KOPT-K1 (cell line): ENCODE results near the gene ANO6.

Source experiments
- H3K27ac ChIP-seq: fragments of 200-600 bp; sonication (generic); 2 replicates; pipeline ENCODE4 v1.5.1; 2016; ENCODE audit warnings: antibody characterized with exemption, mild to moderate bottlenecking, low read depth, low read length; ENCODE audit not compliant: poor library complexity, severe bottlenecking
- H3K36me3 ChIP-seq: fragments of 200-600 bp; sonication (generic); 2 replicates; pipeline ENCODE4 v1.5.1; 2017; ENCODE audit warnings: antibody characterized with exemption, mild to moderate bottlenecking, low read length, moderate library complexity; ENCODE audit not compliant: insufficient read depth
- H3K9me3 ChIP-seq: fragments of 200-600 bp; sonication (generic); 2 replicates; pipeline ENCODE4 v1.5.1; 2017; ENCODE audit warnings: antibody characterized with exemption, low read length, mild to moderate bottlenecking; ENCODE audit not compliant: insufficient read depth, poor library complexity, severe bottlenecking

ANO6 gene

DNA sequence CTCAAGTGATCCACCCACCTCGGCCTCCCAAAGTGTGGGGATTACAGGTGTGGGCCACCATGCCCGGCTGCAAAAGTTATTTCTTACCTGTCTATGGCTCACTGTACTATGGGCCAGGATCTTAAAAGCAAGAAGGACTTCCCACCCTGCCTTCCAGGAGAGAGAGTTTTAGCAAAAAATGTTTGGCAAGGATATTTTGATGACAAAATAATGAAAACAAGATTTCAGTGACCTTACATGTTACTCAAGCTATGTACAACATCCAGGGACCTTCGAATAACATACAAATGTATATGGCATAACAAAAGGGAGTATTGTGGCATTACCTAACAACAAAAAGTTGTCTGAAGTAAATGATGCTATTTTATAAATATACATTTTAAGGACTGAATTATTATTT, 55.1 kb downstream of the ANO6 start:
- no peak overlapping the region for H3K27ac ChIP-seq

DNA sequence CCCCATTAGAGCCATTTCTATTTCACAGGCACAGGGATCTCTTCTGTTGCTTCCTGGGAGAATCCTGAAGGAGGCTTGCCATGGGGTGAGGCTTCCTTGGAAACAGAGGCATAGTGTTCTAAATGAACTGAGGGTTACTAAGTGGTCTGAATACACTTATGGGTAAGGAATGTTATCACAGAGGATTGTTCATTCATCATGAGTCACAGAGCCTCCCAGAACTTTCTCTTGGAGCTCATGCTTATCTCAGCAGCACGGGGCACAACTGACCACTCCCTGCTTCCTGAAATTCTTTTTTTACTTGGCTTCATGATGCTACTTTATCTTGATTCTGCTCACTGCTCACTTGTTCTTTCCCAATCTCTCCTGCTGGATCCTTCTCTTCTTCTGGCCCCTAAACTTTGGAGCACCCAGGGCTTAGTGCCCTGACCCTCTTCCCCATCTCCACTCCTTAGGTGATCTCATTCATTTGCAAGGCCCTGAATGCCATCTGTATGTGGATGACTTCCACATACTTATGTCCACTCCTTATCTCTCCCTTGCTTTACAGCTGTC, 57.9 kb downstream of the ANO6 start:
- Histone ChIP-seq H3K9me3 (no peaks in the 10 kb centered on the region), H3K27ac (no peak overlapping the region), H3K36me3 (0 out of 2 replicates have a peak, but pooled peaks cover 5% of the 10 kb centered on the region)

More for the DNA sequence above, 55.1 kb downstream of the ANO6 start:
- Histone ChIP-seq H3K36me3 (0 out of 2 replicates have a peak, but pooled peaks cover 5% of the 10 kb centered on the region), H3K9me3 (no peaks in the 10 kb centered on the region)

DNA sequence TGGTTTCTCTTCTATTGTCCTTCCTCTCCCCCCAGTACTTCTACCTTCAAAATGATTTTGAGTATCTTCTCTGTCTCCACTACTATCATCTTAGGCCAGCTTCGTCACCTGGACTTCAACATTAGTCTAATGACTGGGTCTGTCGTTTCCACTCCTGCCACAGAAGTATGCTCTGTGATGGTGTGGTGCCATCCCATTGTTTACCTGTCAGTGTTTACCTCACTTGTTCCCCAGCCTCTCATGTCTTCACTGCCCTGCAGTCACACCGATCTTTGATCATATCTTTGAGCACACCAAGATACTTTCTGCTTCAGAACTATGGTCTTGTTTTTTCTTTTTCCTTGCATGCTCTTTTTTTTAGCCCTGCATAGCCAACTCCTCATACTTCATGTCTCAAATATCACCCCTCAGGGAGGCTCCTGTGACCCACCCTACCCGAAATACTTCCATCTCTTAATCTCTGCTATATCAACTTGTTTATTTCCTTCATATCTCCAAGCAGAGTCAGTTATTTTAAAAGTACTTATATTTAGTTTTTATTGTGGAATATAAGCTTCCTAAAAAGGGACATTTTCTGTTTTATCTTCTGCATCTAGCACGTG, 60.4 kb downstream of the ANO6 start:
- H3K27ac ChIP-seq: no peak overlapping the region
- peaks cover 13% of the 10 kb centered on the region for H3K36me3 ChIP-seq
- H3K9me3 ChIP-seq: no peaks in the 10 kb centered on the region

DNA sequence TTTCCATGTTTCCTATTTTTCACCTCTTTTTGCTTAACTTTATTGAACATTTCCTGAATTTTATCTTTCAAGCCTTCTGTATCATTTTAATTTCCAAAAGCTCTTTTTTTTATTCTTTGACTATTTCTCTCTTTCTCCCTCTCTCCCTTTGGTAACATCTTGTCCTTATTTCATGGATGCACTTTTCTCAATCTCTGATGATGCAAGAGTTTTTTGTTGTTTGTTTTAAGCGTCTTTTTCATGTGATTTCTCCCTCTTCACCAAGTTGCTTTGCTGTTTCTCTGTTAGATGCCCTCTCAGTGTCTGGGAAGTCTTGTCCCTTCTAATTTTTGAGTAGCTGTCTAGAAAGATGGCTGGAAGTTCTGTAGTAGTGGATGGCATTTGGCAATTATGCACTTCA, 62.6 kb downstream of the ANO6 start:
- Histone ChIP-seq H3K36me3 (peaks cover 13% of the 10 kb centered on the region), H3K9me3 (no peaks in the 10 kb centered on the region), H3K27ac (no peak overlapping the region)

DNA sequence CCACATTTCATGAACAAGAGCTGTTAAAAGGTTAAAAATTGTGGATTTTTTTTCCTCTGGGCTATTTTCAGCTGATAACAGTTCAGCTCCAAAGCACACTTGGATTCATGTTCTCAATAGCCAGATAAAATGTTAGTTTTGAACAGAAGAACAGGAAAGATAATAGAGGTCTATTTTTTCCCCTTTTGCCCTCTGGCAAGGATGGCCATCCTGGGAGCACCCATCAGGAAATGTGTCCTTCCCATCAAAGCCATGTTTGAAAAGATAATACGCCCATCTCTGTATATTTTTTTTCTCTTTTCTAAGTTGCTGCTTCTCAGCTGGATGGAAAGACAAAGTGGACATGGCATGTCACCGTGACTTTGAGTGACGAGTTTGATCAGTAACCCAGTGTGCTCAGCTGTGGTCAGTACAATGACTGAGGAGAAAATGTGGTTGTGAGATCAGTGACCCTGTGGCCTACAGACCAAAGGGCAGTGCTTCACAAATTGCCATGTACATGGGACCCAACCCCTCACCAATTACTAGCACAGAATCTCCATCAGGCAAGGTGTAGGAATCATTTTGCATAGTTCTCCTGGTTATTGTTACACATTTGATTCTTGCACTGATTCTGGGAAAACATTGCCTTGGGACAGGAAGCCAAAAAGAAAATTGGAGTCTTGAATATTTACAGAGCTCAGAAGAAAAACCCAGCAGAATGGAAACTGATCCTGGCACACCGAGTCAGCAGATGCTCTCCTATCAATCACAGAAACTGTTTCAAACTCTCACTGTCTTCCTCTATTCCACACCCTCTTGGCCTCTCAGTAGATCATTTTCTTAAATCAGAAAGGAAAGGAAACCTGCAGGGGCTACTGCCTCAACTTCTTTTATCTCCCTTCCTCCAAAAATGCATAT, 64.3 kb downstream of the ANO6 start:
- peaks cover 8% of the 10 kb centered on the region for H3K36me3 ChIP-seq
- no peaks in the 10 kb centered on the region for H3K9me3 ChIP-seq
- no peak overlapping the region for H3K27ac ChIP-seq

DNA sequence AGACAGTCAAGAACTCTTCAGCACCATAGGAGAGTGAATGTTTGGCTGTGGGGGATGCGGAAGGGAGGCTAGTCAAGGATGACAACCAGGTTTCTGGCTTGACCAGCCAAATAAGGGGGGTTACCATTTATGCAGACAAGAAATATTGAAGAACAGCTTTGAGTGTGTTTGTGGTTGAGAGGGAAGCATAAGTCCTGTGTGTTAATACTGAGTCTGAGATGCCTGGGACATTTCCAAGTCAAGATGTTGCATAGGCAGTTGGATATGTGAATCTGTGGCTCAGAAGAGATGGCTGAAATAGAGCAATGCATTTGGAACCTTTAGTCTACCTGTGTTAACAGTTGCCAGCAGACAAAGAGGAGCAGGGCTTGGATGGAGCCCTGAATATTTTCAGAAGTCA, 66.1 kb downstream of the ANO6 start:
- Histone ChIP-seq H3K9me3 (no peaks in the 10 kb centered on the region), H3K36me3 (peaks cover 8% of the 10 kb centered on the region), H3K27ac (no peak overlapping the region)

DNA sequence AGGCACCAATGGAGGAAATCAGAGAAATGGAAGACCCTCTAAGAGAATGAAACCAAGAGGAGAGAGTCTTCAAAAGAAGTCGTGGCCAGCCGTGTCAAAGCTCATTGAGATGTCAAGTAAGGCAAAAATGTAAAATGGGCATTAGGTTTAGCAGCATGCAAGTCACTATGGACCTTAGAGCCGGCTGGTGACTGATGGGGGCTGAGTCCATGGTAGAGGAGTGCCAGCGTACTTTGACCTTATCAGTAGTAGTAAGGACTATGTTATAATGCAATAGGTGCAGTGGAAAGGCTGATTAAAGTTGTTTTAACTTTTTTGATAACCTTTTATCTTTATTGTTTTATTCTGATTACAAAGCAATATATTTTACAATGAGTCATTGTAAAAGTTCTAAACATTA, 66.5 kb downstream of the ANO6 start:
- Histone ChIP-seq H3K9me3 (no peaks in the 10 kb centered on the region), H3K27ac (no peak overlapping the region), H3K36me3 (peaks cover 8% of the 10 kb centered on the region)

DNA sequence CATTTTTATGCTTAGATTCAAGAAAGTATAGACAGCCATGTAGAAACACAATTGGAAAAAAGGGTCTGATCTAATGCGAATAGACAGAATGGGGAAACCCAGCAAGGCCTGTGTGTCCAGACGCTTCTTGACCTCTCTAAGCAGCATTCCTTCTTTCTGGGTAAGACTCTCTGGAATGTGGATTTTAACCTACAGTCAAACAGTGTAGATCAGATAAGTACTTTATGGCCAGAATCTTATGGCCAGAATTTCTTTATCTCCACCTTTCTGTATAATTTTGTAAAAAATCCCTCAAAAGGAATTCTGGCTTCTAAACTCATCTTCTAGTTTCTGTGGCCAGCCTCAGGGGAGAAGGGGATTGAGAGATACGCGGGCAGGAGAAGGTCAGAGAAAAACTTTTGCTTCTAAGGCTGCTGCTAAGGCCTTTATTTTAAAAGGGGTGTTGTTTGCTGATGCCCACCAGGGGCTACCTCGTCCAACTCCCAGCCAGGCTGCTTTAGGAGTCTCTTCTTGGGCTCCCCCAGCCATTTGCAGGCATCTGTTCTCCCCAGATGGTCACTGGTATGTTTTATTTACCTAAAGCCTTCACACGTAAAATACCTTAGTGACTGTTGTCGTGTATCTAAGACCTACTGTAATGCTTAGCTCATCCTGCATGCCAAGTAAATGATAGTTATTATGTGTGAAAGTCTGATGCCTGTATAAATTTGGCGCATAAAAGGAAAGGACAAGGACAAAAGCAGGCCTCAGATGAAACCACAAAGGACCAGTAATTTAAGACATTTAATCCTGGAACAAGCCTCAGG, 68.4 kb downstream of the ANO6 start:
- Histone ChIP-seq H3K9me3 (no peaks in the 10 kb centered on the region), H3K27ac (no peak overlapping the region), H3K36me3 (peaks cover 8% of the 10 kb centered on the region)

DNA sequence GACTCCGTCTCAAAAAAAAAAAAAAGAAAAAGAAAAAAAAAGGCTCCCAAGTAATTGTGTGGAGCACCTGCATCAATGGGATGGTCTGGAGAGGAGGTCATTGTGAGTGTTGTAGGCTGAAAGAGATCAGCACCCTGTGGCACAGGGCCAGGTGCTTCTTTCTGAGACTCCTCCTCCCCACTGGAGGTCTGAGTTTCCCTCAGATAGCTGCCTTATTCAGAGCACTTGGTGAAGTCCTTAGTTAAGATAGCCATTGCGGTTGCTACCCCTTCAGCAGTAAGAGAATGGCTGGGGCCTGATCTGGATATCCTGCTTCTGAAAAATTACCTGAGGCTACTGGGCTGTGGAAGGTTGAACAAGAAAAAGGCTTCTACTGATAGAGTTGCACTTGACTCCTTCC, 69.8 kb downstream of the ANO6 start:
- no peaks in the 10 kb centered on the region; the same call in 1 of the 2 replicates for H3K36me3 ChIP-seq
- H3K27ac ChIP-seq: no peak overlapping the region
- no peaks in the 10 kb centered on the region for H3K9me3 ChIP-seq

DNA sequence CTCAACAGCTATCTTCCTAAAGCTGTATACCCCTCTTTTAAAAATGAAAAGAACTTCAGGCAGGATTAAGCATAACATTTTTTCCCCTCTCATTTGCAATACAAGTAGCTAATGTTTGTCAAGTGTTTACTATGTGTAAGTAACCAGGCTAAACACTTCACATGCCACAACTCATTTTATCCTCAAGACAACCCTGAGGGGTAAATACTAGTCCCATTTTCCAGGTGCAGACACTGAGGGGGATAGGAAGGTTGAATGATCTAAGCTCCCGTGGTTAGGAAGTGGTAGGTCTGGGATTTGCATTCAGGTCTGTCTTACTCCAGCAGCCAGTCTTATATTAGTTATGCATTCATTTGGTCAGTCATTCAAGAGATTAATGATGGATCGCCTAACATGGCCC, 70.7 kb downstream of the ANO6 start:
- Histone ChIP-seq H3K9me3 (no peaks in the 10 kb centered on the region), H3K36me3 (no peaks in the 10 kb centered on the region; the same call in 1 of the 2 replicates), H3K27ac (no peak overlapping the region)

DNA sequence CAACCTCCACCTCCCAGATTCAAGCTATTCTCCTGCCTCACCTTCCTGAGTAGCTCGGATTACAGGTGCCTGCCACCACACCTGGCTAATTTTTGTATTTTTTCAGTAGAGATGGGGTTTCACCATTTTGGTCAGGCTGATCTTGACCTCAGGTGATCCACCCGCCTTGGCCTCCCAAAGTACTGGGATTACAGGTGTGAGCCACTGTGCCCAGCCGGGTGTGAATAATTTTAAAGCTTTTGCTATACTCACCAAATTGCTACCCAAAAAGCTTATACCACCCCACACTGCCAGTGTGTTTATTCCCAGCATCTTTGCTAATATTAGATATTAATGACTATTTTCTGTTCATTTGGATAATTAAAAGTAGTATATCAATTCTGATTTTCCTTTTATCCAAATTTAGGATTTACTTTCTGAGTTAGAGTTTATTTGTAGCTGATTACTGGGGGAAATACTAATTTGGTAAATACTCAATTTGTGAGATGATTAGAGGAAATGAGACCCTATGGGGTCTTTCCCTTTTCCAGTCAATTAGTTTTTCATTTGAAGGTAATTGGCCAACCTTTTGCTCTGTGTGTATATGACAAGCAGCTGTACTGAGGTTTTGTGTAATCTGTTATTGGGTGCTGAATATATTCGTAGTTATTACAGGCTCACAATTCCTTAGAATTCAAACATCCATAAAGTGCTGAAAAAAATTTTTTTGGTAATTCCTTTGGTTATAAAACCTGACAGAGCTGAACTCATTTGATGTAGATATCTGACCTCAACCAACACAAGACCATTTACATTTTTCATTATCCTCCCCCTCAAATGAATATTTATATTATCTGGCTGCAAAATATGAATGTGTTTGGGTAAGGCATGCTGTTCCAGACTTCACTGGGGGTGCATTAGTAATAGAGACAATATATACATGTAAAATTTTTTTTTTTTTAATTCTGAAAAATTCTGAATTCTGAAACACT, 73.6 kb downstream of the ANO6 start:
- no peaks in the 10 kb centered on the region for H3K36me3 ChIP-seq
- H3K27ac ChIP-seq: no peak overlapping the region
- no peaks in the 10 kb centered on the region for H3K9me3 ChIP-seq

DNA sequence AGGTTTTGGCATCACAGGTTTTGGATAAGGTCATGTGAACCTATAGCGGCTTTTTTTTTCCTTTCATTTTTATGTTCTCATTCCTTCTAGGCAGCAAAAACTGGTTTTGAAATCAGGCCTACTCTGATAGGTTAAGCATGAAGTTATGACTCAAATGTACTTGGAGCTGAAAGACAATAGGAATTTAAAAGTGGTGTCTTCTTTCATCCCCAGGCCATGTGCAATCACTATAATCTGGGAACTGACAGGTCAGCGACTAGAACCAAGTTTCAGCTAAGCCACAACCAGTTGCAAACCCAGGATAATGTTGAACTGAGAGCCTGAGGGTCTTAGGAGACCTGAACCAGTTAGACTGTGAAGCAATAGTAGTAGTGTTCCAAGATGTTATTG, 74.3 kb downstream of the ANO6 start:
- no peak overlapping the region for H3K27ac ChIP-seq
- H3K36me3 ChIP-seq: no peaks in the 10 kb centered on the region
- no peaks in the 10 kb centered on the region for H3K9me3 ChIP-seq

DNA sequence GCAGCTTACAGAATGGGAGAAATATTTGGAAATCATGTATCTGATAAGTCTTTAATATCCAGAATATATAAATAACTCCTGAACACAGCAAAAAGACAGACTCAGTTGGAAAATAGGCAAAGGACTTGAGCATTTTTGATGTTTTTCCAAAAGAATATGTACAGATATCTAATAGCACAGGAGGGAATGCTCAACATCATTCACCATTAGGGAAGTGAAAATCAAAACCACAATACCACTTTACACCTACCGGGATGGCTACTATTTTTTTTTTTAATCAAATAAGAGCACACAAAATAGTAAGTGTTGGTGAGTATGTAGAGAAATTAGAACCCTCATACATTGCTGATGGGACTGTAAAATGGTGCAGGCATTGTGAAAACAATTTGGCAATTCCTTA, 75.6 kb downstream of the ANO6 start:
- no peaks in the 10 kb centered on the region for H3K36me3 ChIP-seq
- no peak overlapping the region for H3K27ac ChIP-seq
- H3K9me3 ChIP-seq: no peaks in the 10 kb centered on the region
